Right forelimb (tissue), 1 donor: Measurements from ENCODE around the gene WASF2.

Experiments
- DNase-seq: peaks from one replicate; pipeline ENCODE4 v3.0.0-alpha.2; 2018

The WASF2 gene

GRCh38 chr1:27372022-27372807 lies 117.8 kb downstream of the WASF2 start:
- no peak for DNase-seq

GRCh38 chr1:27368869-27369582 lies 120.9 kb downstream of the WASF2 start:
- no peak for DNase-seq

- DNase-seq, result no peak
Measured at GRCh38 chr1:27367160-27367650, 122.8 kb downstream of the WASF2 start.

GRCh38 chr1:27366411-27367159 lies 123.4 kb downstream of the WASF2 start, which contains the start of gene MAP3K6:
Gene MAP3K6 (minus strand): TSS chr1:27366961. CDS start chr1:27366597, 364 bp downstream.
- DNase-seq, result peak; percentile 83

- peak; percentile 88 for DNase-seq
Measured at GRCh38 chr1:27366113-27366410, 123.9 kb downstream of the WASF2 start.

- peak; percentile 94 for DNase-seq
Measured at GRCh38 chr1:27365372-27366112, 124.4 kb downstream of the WASF2 start.

- DNase-seq, result no peak
Measured at GRCh38 chr1:27364696-27365371, 125.1 kb downstream of the WASF2 start.

GRCh38 chr1:27363766-27364695 lies 125.9 kb downstream of the WASF2 start:
- DNase-seq, result no peak

GRCh38 chr1:27361553-27361952 lies 128.4 kb downstream of the WASF2 start:
- DNase-seq, result no peak

- DNase-seq, result no peak
Measured at GRCh38 chr1:27361044-27361402, 128.9 kb downstream of the WASF2 start.

- DNase-seq, result no peak
Measured at GRCh38 chr1:27360159-27361043, 129.6 kb downstream of the WASF2 start.

- no peak for DNase-seq
Measured at GRCh38 chr1:27359822-27360158, 130.2 kb downstream of the WASF2 start.

GRCh38 chr1:27358928-27359313 lies 131.0 kb downstream of the WASF2 start:
- DNase-seq, result no peak

GRCh38 chr1:27358038-27358927 lies 131.7 kb downstream of the WASF2 start:
- no peak for DNase-seq

- DNase-seq, result peak; percentile 88
Measured at GRCh38 chr1:27357281-27358037, 132.5 kb downstream of the WASF2 start.

GRCh38 chr1:27356619-27357280 lies 133.2 kb downstream of the WASF2 start:
- no peak for DNase-seq

- DNase-seq, result no peak
Measured at GRCh38 chr1:27356277-27356618, 133.7 kb downstream of the WASF2 start.

- DNase-seq, result no peak
Measured at GRCh38 chr1:27355683-27356082, 134.3 kb downstream of the WASF2 start.
